HG03064 (cell line): ENCODE measurements around the gene RNF25.

ENCODE experiments used
- ATAC-seq: cut with Tn5 transposase; IDR thresholded peaks from one replicate; pipeline ENCODE4 v1.9.1; 2021; ENCODE audit warnings: low read depth; ENCODE audit not compliant: unreplicated experiment

RNF25 gene

DNA sequence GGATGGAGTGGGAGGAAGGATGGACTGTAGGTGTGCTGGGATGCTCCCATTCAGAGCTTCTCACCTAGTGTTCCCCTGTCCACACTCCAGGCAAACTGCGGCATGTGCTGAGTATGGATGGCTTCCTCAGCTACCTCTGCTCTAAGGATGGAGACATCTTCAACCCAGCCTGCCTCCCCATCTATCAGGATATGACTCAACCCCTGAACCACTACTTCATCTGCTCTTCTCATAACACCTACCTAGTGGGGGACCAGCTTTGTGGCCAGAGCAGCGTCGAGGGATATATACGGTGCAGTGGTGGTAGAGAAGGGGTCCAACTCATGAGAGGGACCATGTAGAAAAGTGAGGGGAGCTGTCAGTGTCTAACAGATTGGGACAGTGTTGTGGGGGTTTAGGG, 43.9 kb downstream of the RNF25 start:
- no peak for ATAC-seq

GRCh38 chr2:218626369-218626768, 45.4 kb downstream of the RNF25 start:
- ATAC-seq, result no peak

GRCh38 chr2:218623366-218623705, 48.5 kb downstream of the RNF25 start:
- no peak for ATAC-seq

DNA sequence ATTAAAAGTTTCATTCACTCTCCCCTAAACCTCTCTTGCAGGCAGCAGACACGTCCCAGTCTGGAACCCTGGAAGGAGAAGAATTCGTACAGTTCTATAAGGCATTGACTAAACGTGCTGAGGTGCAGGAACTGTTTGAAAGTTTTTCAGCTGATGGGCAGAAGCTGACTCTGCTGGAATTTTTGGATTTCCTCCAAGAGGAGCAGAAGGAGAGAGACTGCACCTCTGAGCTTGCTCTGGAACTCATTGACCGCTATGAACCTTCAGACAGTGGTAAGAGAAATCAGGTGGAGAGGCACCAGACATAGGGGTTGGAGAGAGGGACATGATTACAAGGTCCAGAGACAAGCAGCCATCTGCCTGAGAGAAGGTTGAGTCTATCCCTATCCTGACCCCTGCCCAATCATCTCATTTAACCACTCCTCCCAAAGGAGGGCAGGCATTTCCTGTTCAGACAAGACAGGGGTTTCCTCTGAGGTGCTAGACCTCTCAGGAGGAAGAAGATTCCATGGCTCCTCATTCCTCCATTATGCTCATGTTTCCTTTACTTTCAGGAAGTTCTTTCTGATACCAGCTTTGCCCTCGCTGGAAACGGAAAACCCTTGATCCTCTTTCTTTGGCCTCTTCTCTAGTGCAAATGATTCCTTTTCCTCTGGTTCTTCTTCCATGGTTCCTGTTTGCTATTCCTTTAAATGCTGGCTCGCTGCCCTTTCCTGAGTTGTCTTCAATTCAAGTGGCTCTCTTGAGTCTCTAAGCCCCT, 49.0 kb downstream of the RNF25 start:
- no peak for ATAC-seq

DNA sequence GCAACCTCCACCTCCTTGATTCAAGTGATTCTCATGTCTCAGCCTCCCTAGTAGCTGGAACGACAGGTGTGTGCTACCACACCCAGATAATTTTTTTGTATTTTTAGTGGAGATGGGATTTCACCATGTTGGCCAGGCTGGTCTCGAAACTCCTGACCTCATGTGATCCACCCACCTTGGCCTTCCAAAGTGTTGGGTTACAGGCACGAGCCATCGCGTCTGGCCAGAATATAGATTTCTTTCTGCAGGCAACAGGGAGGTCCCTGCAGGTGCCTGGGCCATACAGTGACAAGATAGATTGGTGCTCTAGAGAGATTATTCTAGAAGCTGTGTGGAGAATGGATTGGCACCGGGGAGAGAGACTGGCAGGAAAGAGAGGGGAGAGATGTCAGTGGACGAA, 50.8 kb downstream of the RNF25 start:
- no peak for ATAC-seq

- ATAC-seq, result no peak
These were observed 53.5 kb downstream of the RNF25 start for GRCh38 chr2:218618102-218618860.

DNA sequence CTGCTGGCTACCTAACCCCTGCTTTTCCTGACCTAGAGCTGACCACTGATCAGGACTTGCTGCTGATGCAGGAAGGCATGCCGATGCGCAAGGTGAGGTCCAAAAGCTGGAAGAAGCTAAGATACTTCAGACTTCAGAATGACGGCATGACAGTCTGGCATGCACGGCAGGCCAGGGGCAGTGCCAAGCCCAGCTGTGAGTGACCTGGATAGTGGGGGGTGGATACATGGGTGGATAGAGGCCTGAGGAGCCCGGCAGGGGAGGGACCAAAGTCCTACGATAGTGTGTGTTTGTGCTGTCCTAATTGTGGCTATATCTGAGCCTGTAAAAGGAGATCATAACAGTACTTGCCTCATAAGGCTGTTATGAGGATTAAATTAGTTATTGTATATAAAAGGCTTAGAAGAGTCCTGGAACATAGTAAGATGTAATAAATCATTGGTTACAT, 55.9 kb downstream of the RNF25 start:
- ATAC-seq, result no peak
